WTC11 (cell line): ENCODE results near the gene EPB41.

Experiments used
- OVOL2 ChIP-seq: fragments of 250-450 bp; sonication (Bioruptor Pico); IDR thresholded peaks from 2 replicates; pipeline ENCODE4 v1.9.0; 2021; ENCODE audit warnings: mild to moderate bottlenecking, borderline replicate concordance
- ZNF396 ChIP-seq: fragments of 250-450 bp; sonication (Bioruptor Pico); IDR thresholded peaks from 2 replicates; pipeline ENCODE4 v1.8.0; 2021; ENCODE audit warnings: mild to moderate bottlenecking, moderate library complexity, borderline replicate concordance
- TF ChIP-seq, protein P1 (sequence below): fragments of 200-600 bp; IDR thresholded peaks from 2 replicates; pipeline ENCODE4 v1.8.0; 2022; ENCODE audit warnings: antibody characterized with exemption
- TF ChIP-seq, protein P2 (sequence below): sonication (generic); formaldehyde crosslinking; IDR thresholded peaks from 2 replicates; pipeline ENCODE4 v1.8.1; 2022; ENCODE audit warnings: low read depth, missing genetic modification reagents, borderline replicate concordance

DNA sequence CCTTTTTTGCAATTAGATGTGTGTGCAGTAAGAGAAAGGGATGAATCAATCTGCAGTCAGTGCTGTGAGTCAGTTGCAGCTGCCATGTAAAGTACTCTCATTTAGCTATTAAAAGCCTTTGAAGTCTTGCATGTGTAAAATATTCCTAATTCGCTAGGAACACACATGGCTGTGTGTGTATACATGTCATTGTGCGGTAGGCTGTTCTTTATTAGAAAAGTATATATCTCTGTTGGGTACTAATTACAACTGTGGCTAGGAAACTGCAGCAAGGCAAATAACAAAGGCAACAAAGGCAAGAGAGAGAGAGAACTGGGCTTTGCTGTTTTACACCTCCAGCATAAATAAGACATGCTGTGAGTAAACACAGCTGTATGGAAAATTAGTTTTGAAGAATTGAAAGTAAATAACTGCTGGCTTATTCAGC lies 41.7 kb downstream of the EPB41 start:
- TF ChIP-seq, protein P1, sequence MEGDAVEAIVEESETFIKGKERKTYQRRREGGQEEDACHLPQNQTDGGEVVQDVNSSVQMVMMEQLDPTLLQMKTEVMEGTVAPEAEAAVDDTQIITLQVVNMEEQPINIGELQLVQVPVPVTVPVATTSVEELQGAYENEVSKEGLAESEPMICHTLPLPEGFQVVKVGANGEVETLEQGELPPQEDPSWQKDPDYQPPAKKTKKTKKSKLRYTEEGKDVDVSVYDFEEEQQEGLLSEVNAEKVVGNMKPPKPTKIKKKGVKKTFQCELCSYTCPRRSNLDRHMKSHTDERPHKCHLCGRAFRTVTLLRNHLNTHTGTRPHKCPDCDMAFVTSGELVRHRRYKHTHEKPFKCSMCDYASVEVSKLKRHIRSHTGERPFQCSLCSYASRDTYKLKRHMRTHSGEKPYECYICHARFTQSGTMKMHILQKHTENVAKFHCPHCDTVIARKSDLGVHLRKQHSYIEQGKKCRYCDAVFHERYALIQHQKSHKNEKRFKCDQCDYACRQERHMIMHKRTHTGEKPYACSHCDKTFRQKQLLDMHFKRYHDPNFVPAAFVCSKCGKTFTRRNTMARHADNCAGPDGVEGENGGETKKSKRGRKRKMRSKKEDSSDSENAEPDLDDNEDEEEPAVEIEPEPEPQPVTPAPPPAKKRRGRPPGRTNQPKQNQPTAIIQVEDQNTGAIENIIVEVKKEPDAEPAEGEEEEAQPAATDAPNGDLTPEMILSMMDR: no peak
- TF ChIP-seq OVOL2 (CRISPR knock-in tag) (no peak), ZNF396 (CRISPR knock-in tag) (no peak)
- TF ChIP-seq, protein P2, sequence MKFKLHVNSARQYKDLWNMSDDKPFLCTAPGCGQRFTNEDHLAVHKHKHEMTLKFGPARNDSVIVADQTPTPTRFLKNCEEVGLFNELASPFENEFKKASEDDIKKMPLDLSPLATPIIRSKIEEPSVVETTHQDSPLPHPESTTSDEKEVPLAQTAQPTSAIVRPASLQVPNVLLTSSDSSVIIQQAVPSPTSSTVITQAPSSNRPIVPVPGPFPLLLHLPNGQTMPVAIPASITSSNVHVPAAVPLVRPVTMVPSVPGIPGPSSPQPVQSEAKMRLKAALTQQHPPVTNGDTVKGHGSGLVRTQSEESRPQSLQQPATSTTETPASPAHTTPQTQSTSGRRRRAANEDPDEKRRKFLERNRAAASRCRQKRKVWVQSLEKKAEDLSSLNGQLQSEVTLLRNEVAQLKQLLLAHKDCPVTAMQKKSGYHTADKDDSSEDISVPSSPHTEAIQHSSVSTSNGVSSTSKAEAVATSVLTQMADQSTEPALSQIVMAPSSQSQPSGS (CRISPR knock-in tag): no peak
